ENCODE data around the gene CNP. TPM values are rescaled to one million over a fixed set of nuclear protein-coding genes. Genes with fewer than 3 reads are reported as not detected.

The CNP gene
- total RNA-seq, 4 donors from 2014 or later = 10.2 to 74.7 (median 40.2) TPM

- intact Hi-C loops (cut with DNase I; ENCODE audit: low total_unique reads) = no loop called here
- Histone ChIP-seq H3K27ac (no peak overlapping the region), H3K27me3 (no peaks in the 10 kb centered on the region), H3K4me3 (no peak overlapping the region), H3K4me1 (no peaks in the 10 kb centered on the region), H3K9me3 (no peaks in the 10 kb centered on the region), H3K36me3 (no peaks in the 10 kb centered on the region)
- TF ChIP-seq POLR2A (IDR thresholded peaks at IDR 0.05) = no peak
- TF ChIP-seq, protein P1, sequence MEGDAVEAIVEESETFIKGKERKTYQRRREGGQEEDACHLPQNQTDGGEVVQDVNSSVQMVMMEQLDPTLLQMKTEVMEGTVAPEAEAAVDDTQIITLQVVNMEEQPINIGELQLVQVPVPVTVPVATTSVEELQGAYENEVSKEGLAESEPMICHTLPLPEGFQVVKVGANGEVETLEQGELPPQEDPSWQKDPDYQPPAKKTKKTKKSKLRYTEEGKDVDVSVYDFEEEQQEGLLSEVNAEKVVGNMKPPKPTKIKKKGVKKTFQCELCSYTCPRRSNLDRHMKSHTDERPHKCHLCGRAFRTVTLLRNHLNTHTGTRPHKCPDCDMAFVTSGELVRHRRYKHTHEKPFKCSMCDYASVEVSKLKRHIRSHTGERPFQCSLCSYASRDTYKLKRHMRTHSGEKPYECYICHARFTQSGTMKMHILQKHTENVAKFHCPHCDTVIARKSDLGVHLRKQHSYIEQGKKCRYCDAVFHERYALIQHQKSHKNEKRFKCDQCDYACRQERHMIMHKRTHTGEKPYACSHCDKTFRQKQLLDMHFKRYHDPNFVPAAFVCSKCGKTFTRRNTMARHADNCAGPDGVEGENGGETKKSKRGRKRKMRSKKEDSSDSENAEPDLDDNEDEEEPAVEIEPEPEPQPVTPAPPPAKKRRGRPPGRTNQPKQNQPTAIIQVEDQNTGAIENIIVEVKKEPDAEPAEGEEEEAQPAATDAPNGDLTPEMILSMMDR (IDR thresholded peaks at IDR 0.05) = no peak
- no peak for DNase-seq
These were observed 31.9 kb downstream of the CNP start for GRCh38 chr17:41998497-41998896.

DNA sequence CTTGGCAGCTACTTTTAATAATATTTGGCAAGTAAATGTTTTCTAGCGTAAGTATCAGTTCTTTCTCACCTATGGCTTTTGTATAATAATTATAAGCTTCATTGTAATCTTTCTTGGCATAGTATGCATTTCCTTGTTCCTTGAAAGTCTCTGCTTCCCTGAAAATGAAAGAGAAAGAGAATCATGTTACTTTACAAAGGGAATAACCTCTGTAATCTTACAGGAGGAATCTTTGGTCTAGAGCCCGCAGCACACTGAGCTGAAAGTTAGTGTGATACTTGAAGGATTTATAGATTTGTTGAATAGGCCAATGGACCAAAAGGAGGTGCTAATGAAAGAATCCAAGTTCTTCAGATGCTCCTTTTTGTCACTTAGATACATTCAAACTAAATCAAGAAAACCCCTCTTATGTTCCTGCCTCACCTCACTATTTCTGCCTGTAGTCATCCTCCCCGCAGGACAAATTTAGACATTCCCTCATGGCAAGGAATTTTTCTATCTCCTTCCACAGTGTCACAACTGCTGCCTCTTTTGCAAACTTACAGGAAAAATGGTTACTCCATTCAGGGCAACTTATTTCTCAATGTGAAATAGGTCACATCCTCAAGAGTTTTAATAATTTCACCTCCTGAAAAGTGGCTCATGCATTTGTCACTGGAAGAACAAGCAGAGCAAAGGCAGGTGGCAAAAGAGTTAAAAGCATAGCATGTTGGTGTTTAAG, 34.0 kb downstream of the CNP start:
- DNase-seq = no peak
- H3K27ac ChIP-seq = no peak overlapping the region
- no peak for TF ChIP-seq POLR2A (IDR thresholded peaks at IDR 0.05)
- TF ChIP-seq, protein P1 (IDR thresholded peaks at IDR 0.05) = no peak
- H3K4me3 ChIP-seq = no peak overlapping the region
- H3K9me3 ChIP-seq = no peaks in the 10 kb centered on the region
- no peaks in the 10 kb centered on the region for H3K36me3 ChIP-seq
- no peaks in the 10 kb centered on the region for H3K27me3 ChIP-seq
- H3K4me1 ChIP-seq = no peaks in the 10 kb centered on the region
- intact Hi-C loops (cut with DNase I; ENCODE audit: low total_unique reads) = no loop called here

DNA sequence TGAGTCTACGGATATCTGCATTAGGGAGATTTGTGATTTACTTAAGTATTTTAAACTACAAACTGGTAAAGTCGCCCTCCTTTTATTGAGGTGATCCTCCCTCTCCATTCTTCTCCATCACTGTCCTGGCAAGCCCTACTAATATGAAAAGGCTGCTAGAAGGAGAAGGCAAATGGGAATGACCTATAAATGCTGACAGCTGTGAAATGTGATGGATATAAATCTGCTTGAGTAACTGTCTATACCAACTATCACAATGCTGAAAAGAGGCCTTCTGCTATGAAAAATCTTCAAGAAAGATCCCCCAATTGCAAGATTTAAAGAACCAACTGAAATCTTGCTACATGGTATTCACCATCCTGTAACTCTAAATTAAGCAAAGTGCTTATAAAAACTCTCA, 35.1 kb downstream of the CNP start:
- no peak overlapping the region for H3K27ac ChIP-seq
- intact Hi-C loops (cut with DNase I; ENCODE audit: low total_unique reads) = no loop called here
- no peaks in the 10 kb centered on the region for H3K27me3 ChIP-seq
- DNase-seq = no peak
- no peak for TF ChIP-seq POLR2A (IDR thresholded peaks at IDR 0.05)
- TF ChIP-seq, protein P1 (IDR thresholded peaks at IDR 0.05) = no peak
- H3K9me3 ChIP-seq = no peaks in the 10 kb centered on the region
- no peaks in the 10 kb centered on the region for H3K36me3 ChIP-seq
- no peaks in the 10 kb centered on the region for H3K4me1 ChIP-seq
- H3K4me3 ChIP-seq = no peak overlapping the region

GRCh38 chr17:42002175-42002791, 35.7 kb downstream of the CNP start:
- TF ChIP-seq, protein P1 (IDR thresholded peaks at IDR 0.05) = no peak
- no peak for TF ChIP-seq POLR2A (IDR thresholded peaks at IDR 0.05)
- intact Hi-C loops (cut with DNase I; ENCODE audit: low total_unique reads) = no loop called here
- Histone ChIP-seq H3K27me3 (no peaks in the 10 kb centered on the region), H3K36me3 (no peaks in the 10 kb centered on the region), H3K9me3 (no peaks in the 10 kb centered on the region), H3K4me3 (no peak overlapping the region), H3K4me1 (no peaks in the 10 kb centered on the region), H3K27ac (no peak overlapping the region)
- DNase-seq = no peak

DNA sequence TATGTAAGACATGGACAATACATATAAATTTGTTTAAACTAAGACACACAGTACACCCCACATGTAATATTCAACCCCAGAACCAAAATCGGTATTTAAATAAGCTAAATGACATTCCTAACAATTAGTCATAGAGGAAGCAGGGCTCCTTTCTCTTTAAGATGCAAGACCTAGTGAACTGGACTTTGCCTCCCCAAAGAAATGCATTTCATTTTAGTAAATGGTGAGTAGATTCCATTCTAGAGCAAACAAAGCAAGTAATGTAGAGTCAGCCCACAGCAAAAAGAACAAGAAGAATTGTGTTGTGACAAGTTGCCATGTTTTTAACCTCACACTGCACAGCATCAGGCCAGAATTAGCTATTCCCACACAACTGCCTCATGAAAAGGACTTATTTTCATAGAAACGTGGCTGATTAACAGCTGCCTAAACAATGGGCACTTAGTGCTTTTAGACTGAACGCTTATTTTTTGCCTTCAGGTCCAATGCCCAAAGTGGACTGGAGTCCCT, 36.3 kb downstream of the CNP start:
- no peak for TF ChIP-seq POLR2A (IDR thresholded peaks at IDR 0.05)
- TF ChIP-seq, protein P1 (IDR thresholded peaks at IDR 0.05) = no peak
- Histone ChIP-seq H3K4me1 (no peaks in the 10 kb centered on the region), H3K27ac (no peak overlapping the region), H3K36me3 (no peaks in the 10 kb centered on the region), H3K4me3 (no peak overlapping the region), H3K9me3 (no peaks in the 10 kb centered on the region), H3K27me3 (no peaks in the 10 kb centered on the region)
- DNase-seq = no peak
- intact Hi-C loops (cut with DNase I; ENCODE audit: low total_unique reads) = no loop called here
